Activated T-cell treated with anti-CD3 and anti-CD28 coated beads, Interleukin-2, amount 50 U/mL, for 24 hours (primary cell): Measurements from ENCODE around the gene SLX4.

ENCODE experiments used
- DNase-seq: peaks from one replicate; pipeline ENCODE4 v3.0.0-alpha.2; 2020
- H3K27ac Mint-ChIP-seq: 2 replicates; pipeline ENCODE4 v1.8.0; 2020; ENCODE audit warnings: mild to moderate bottlenecking, mixed read lengths
- H3K27me3 Mint-ChIP-seq: 2 replicates; pipeline ENCODE4 v1.8.0; 2020; ENCODE audit warnings: mixed read lengths
- H3K36me3 Mint-ChIP-seq: 2 replicates; pipeline ENCODE4 v1.8.0; 2020; ENCODE audit warnings: low read depth, mixed read lengths
- H3K4me1 Mint-ChIP-seq: 2 replicates; pipeline ENCODE4 v1.8.0; 2020; ENCODE audit warnings: low read depth, mixed read lengths
- H3K4me3 Mint-ChIP-seq: 2 replicates; pipeline ENCODE4 v1.8.0; 2020; ENCODE audit warnings: mild to moderate bottlenecking, moderate library complexity, mixed read lengths
- H3K9me3 Mint-ChIP-seq: 2 replicates; pipeline ENCODE4 v1.8.0; 2020; ENCODE audit warnings: mixed read lengths

The SLX4 gene

GRCh38 chr16:3548445-3548844, 63.0 kb downstream of the SLX4 start:
- H3K27me3 Mint-ChIP-seq, result no peaks in the 10 kb centered on the region
- H3K4me3 Mint-ChIP-seq, result no peak overlapping the region
- peak overlapping the region; percentile 57 for H3K27ac Mint-ChIP-seq
- H3K9me3 Mint-ChIP-seq, result no peaks in the 10 kb centered on the region
- no peak for DNase-seq
- H3K4me1 Mint-ChIP-seq, result no peaks in the 10 kb centered on the region
- H3K36me3 Mint-ChIP-seq, result peaks cover 81% of the 10 kb centered on the region

- peak overlapping the region; percentile 60 for H3K27ac Mint-ChIP-seq
- H3K36me3 Mint-ChIP-seq, result peaks cover 81% of the 10 kb centered on the region
Observed at GRCh38 chr16:3546986-3547682, 64.3 kb downstream of the SLX4 start.

GRCh38 chr16:3542601-3543373, 68.6 kb downstream of the SLX4 start:
- Mint-ChIP-seq H3K4me3 (no peak overlapping the region), H3K9me3 (no peaks in the 10 kb centered on the region), H3K27me3 (no peaks in the 10 kb centered on the region), H3K27ac (peak overlapping the region; percentile 68), H3K4me1 (no peaks in the 10 kb centered on the region), H3K36me3 (peaks cover 70% of the 10 kb centered on the region)
- DNase-seq, result no peak

More at GRCh38 chr16:3546986-3547682, 64.3 kb downstream of the SLX4 start:
- Mint-ChIP-seq H3K27me3 (no peaks in the 10 kb centered on the region), H3K9me3 (no peaks in the 10 kb centered on the region), H3K4me1 (no peaks in the 10 kb centered on the region), H3K4me3 (no peak overlapping the region)
- DNase-seq, result no peak

GRCh38 chr16:3541527-3542155, 69.8 kb downstream of the SLX4 start:
- Mint-ChIP-seq H3K27me3 (no peaks in the 10 kb centered on the region), H3K4me1 (no peaks in the 10 kb centered on the region), H3K4me3 (no peak overlapping the region), H3K36me3 (peaks cover 71% of the 10 kb centered on the region), H3K27ac (peak overlapping the region; percentile 40), H3K9me3 (no peaks in the 10 kb centered on the region)
- DNase-seq, result no peak

- no peak for DNase-seq
- no peak overlapping the region for H3K4me3 Mint-ChIP-seq
- H3K4me1 Mint-ChIP-seq, result no peaks in the 10 kb centered on the region
- peaks cover 79% of the 10 kb centered on the region for H3K36me3 Mint-ChIP-seq
- H3K9me3 Mint-ChIP-seq, result no peaks in the 10 kb centered on the region
- H3K27me3 Mint-ChIP-seq, result no peaks in the 10 kb centered on the region
- peak overlapping the region; percentile 18 for H3K27ac Mint-ChIP-seq
Observed at GRCh38 chr16:3538222-3538621, 73.2 kb downstream of the SLX4 start.

- no peak for DNase-seq
- Mint-ChIP-seq H3K27me3 (no peaks in the 10 kb centered on the region), H3K9me3 (no peaks in the 10 kb centered on the region), H3K27ac (peak overlapping the region; percentile 44), H3K36me3 (peaks cover 75% of the 10 kb centered on the region), H3K4me1 (no peaks in the 10 kb centered on the region), H3K4me3 (no peak overlapping the region)
Observed at GRCh38 chr16:3536851-3537250, 74.6 kb downstream of the SLX4 start.

- no peaks in the 10 kb centered on the region for H3K27me3 Mint-ChIP-seq
- H3K36me3 Mint-ChIP-seq, result peaks cover 73% of the 10 kb centered on the region
- H3K9me3 Mint-ChIP-seq, result no peaks in the 10 kb centered on the region
- DNase-seq, result no peak
- peak overlapping the region; percentile 44 for H3K27ac Mint-ChIP-seq
- no peaks in the 10 kb centered on the region for H3K4me1 Mint-ChIP-seq
- no peak overlapping the region for H3K4me3 Mint-ChIP-seq
Observed at GRCh38 chr16:3536271-3536731, 75.1 kb downstream of the SLX4 start.

GRCh38 chr16:3534126-3534525, 77.3 kb downstream of the SLX4 start:
- no peaks in the 10 kb centered on the region for H3K9me3 Mint-ChIP-seq
- no peak for DNase-seq
- peak overlapping the region; percentile 51 for H3K27ac Mint-ChIP-seq
- no peaks in the 10 kb centered on the region for H3K27me3 Mint-ChIP-seq
- H3K4me3 Mint-ChIP-seq, result no peak overlapping the region
- H3K36me3 Mint-ChIP-seq, result peaks cover 67% of the 10 kb centered on the region
- H3K4me1 Mint-ChIP-seq, result no peaks in the 10 kb centered on the region

GRCh38 chr16:3532741-3533140, 78.7 kb downstream of the SLX4 start:
- Mint-ChIP-seq H3K27me3 (no peaks in the 10 kb centered on the region), H3K4me3 (no peak overlapping the region), H3K4me1 (no peaks in the 10 kb centered on the region), H3K27ac (no peak overlapping the region), H3K9me3 (no peaks in the 10 kb centered on the region), H3K36me3 (peaks cover 75% of the 10 kb centered on the region)
- no peak for DNase-seq
